Fibroblast of upper back skin (primary cell): ENCODE measurements around the gene IFNG.
"Not testable (repeated sequence)": the region's sequence is repeated elsewhere in the genome, so short reads cannot be mapped to it uniquely, and the experiment has no call there.

Experiments used
- DNase-seq: peaks from one replicate; pipeline ENCODE4 v3.0.0-alpha.2; 2013

Gene IFNG

GRCh38 chr12:68159681-68160304 is at the start of gene IFNG:
Gene IFNG, minus strand, starts transcription at chr12:68159740. Its CDS starts 125 bp downstream, at chr12:68159615.
- DNase-seq: no peak

DNA sequence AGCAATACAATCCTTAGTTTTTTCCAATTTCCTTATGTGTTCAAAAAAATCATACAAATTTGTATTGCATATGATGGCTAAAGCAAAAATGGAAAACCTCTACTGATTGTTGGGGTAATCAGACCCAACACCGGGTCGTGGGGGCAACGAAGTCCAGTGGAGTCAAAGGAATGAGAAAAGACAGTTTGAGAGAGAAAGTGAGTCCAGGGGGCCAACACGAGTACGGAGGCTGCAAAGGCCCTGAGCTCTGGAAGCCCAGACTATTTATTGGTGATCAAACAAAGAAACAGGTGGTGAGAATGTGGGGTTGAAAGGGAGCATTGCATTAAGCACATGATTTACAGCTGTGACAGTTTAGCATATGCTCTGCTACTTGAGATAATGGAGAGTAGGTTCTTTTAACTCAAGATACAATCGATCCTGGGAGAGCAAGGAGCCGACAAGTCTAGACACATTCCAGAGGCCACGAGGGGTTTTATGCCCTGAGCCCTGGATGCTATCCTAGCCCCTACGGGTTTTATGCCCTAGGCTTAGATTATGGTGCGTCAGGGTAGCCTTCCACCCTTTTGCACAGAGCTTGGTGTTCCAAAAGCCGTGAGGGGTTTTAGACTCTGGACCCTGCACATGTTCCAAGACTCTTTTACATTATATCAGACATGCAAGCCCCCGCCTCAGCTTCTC is 49.6 kb upstream of the IFNG start:
- not testable (repeated sequence) for DNase-seq

DNA sequence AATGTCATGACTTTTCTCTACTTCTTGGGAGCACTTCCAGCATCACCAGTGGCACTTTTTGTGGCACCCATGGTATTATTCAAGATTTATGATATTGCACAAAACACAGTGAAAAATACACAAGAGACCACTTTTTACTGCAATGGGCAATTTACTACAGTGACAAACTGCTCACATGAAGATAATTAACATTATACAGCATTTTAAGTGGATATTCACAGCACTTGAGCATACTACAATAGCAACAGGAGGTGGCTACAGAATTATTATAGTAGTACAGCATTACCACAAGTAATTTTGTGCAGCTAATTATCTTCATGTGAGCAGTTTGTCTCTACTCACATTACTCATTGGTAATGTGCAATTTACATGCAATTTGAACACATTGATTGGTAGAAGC is 47.7 kb upstream of the IFNG start:
- DNase-seq: no peak

DNA sequence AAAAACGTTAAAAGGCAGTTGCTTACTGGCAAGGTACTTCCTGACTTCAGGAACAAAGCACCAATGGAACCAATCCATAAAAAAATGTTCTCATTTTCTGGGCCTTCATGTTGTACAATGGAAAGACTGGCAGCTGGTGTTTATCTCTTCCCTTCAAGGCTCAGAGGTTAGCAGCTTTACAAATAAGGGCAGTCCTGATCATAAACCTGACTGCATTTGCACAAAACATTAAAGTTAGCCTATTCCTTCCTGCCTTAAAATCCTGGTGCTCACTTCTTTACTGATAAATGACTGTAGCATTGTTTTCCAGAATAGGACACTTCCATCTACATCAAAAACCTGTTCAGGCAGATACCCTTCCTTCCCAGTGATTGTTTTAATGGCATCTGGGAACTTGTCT is 46.9 kb upstream of the IFNG start:
- no peak for DNase-seq

DNA sequence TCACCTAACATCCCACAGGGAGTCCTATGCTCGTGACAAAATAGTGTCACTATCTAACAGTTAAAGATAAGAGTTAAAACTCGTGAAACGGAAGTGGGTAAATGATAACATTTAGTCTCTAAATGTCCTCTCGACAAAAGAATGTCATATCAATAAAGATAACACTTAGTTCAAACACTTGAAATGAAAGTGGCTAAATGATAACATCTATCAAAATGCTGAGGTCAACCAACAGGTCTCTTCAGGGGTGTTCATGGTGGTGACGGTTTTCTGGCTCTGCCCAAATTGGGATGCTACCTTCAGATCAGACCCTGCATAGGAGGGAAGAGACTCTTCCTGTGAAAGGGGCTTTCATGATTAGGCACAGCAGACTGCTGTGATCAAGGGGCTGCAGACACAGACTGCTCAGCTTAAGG is 43.9 kb upstream of the IFNG start:
- DNase-seq: no peak

DNA sequence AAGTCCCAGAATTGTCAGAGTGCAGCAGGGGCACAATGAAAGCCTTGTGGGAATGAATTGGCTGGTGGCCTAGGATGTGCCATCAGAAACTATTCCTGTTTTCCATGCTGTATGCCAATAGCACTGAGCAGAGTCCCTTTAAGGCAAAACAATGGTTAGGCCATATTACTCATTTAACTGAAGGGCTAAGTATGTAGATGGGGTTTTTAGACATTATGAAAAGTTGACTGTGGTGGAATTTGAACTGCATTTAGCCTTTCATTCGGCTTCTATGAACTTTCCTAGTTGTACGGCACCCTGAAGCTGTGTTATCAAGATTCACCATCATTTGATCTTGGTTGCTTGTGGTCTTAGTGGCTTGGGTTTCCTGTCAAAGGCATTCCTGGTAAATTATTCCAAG is 41.3 kb upstream of the IFNG start:
- peak; percentile 26 for DNase-seq

GRCh38 chr12:68199127-68199526 is 39.6 kb upstream of the IFNG start:
- no peak for DNase-seq

DNA sequence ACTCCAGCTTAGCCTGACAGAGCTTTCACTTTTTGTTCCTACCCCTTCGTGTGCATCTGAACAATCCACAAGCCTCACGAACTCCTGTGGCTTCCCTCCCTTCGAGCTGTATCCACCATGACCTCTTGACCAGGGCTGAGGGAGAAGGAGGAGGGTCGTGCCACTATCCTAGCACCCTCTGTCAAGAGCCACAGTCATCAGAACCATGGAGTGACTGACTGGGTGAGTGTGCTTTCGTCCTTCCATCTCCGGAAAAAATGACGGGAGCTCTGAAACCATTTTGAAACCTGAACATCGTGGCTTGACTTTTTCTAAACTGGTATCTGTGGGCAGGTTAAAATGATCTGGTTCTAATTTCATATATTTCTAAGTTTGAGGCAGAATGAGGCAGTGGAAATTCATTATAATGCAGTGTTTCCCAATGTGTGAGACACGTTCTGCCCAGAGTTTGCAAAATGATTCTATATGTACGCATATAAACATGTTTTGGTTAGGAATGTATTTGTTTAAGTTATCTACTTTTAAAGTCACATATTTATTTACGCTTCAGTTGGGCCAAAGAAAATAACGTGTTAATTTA is 39.1 kb upstream of the IFNG start:
- no peak for DNase-seq

DNA sequence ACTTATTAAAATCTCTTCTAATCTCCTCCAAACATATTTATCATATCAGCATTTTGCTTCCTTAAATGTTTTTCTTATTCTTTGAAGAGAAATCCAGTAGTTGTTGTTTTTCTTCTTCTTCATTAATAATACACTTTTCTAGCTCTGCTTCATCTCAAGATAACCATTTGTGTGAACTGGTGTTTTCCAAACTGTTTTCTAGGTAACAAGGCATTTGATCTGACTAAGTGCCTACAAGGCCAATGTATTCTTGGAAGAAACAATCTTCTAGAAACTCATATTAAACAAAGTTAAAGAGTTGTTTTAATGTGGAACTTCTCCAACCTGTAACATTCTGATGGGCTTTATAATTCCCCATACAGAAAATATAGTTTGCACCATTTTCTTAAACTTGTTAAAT is 30.8 kb upstream of the IFNG start:
- no peak for DNase-seq

- DNase-seq: peak; percentile 85
These were observed 30.3 kb upstream of the IFNG start for GRCh38 chr12:68189821-68190242.

- DNase-seq: no peak
These were observed 26.1 kb upstream of the IFNG start for GRCh38 chr12:68185598-68185997.

DNA sequence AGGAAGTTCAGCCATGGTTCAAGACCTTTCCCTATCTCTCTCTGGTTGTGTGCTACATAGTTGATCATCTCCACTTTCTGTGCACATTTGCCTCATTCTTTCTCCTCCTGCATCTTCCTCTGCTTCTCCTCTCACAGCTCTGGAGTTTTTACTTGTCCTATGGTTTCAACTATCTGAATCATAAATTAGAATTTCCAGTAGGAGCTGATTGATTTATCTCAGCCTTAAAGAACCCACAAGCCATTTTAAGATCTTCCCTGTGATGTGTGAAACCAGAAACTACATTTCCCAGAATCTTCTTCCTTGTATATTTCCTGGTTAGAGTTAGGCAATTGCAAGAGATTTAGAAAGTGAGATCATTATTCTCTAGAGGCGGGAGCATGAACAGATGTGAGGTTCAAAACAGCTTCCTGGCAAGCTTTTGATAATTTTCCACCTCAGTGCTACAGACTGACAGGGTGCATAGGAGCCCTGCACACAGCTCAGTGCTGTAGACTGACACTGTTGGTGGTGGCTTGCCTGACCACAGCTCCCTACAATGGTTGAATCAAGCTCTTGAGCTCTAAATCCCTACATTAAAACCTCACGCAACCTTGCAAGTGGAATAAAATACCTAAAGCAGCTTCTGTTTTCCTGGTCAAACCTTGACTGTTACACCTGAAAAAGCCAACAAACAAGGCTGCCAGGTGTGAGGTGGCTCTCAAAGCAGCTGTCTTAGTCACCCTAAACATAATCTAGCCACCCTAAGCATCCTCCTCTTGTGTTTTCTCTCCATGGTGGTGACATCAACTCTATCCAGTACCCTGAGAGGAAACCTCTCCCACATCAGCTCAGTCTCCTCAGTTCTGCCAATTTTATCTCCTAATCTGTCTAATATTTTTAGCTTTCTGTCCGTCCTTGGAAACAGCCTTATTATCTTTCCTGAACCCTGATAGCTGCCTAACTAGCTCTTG is 21.5 kb upstream of the IFNG start:
- peak; percentile 39 for DNase-seq

DNA sequence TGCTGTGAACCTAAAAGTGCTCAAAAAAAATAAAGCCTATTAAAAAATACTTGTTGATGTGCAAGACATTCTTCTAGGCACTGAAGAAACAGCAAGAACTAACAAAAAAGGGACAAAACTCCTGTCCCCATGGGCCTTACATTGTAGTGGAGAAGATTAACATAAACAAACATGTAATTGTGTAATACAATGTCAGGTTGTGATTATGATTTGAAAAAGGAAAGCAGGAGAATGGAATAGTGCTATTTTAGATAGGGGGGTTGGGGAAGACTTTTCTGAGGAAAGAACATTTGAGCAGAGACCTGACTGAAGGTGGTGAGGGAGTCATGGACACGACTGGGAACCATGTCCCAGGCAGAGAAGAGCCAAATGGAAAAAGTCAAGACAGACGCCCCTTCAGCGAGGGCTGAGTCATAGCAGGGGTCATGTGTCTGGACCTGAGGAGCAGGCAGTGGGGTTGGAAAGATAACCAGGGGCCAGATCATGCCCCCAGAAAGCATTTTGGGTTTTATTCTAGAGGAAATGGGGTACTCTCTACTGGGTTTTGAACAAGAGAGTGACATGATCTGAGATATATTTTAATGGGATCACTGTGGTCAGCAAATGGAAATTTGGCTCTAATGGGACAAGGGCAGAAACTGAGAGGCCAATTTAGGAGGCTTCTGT is 19.4 kb upstream of the IFNG start:
- no peak for DNase-seq

- DNase-seq: no peak
These were observed 18.6 kb upstream of the IFNG start for GRCh38 chr12:68178184-68178583.

DNA sequence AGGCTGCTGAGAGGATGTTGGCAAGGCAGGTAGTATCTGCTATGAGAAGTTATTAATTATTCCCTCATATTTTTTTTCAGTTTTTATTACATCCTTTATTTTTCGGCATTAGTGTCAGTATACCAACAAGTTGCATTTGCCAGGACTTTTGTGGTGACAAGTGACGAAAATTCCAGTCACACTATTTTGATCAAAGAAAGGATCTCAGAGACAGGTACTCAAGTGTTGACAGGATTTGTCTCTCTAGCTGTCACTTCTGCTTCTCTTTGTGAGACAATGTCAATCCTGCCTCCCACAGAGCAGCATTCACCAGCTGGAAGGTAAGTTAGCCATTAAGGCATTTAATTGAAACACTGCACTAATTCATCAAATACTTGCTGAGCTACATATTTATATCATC is 18.0 kb upstream of the IFNG start:
- DNase-seq: no peak

DNA sequence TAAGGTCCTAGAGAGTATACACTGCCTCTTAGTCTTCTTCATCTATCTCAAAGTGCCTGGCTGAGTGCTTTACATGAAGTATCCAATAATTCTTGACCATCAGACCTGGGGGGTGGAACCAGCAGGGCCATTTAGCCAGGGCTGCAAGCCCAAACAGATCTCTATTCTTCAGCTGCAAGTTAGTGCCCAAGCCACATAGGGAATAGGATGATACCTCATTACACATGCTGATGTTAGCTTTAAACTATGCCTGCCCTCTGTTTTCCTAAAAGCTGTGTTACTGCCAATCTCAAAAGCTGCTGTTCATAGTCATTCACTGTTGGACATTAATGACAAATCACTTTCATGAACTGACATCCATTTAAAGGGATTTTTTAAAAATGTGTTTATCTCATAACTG is 16.7 kb upstream of the IFNG start:
- DNase-seq: no peak

- no peak for DNase-seq
These were observed 16.1 kb upstream of the IFNG start for GRCh38 chr12:68175557-68176061.

GRCh38 chr12:68174761-68175160 is 15.2 kb upstream of the IFNG start:
- DNase-seq: not testable (repeated sequence)

- no peak for DNase-seq
These were observed 14.3 kb upstream of the IFNG start for GRCh38 chr12:68173792-68174191.

- DNase-seq: no peak
These were observed 11.2 kb upstream of the IFNG start for GRCh38 chr12:68170726-68171125.

- DNase-seq: no peak
These were observed 9.8 kb upstream of the IFNG start for GRCh38 chr12:68169213-68169889.

GRCh38 chr12:68166317-68166831 is 6.8 kb upstream of the IFNG start:
- DNase-seq: no peak
